ENCODE measurements around the gene CIDEB. TPM values are rescaled to one million over a fixed set of nuclear protein-coding genes. Genes with fewer than 3 reads are reported as not detected.
"Not testable (repeated sequence)": the region's sequence is repeated elsewhere in the genome, so short reads cannot be mapped to it uniquely, and the experiment has no call there.

Gene CIDEB
- total RNA-seq (10 to 100 TPM in 3 of 6 donors, 1 to 10 TPM in 3; 6.3 to 11.3 (median 9.4) TPM), polyA plus RNA-seq (10 to 100 TPM in 1 of 2 donors, 1 to 10 TPM in 1; 9.2 to 15.0 TPM)

- Histone ChIP-seq H3K27ac (peak within 1 kb of the TSS; percentile 28 to 84 (median 64)), H3K27me3 (no peaks in the 10 kb centered on the region), H3K9me3 (no peaks in the 10 kb centered on the region), H3K36me3 (peaks cover 0 to 35% (median 25%) of the 10 kb centered on the region in 3 donors), H3K4me1 (peaks cover 25 to 44% (median 33%) of the 10 kb centered on the region in 3 donors), H3K4me3 (peak within 1 kb of the TSS in 1 of 4 donors; percentile 20)
- DNase-seq, result peak in 5 of 6 donors; percentile 86 to 88 (median 87)
- TF ChIP-seq CTCF (IDR thresholded peaks at IDR 0.05), result peak; percentile 92 to 97 (median 94)
- intact Hi-C loops (cut with DNase I), result no loop called here
- ATAC-seq, result peak; percentile 66 to 78 (median 72)
- WGBS, 2 donors, result 28 to 29% methylated on average over 6 of the region's 6 CpGs
- FAIRE-seq, result no peak
Observed at GRCh38 chr14:24307575-24308341, at the start of gene CIDEB. Gene CIDEB, minus strand, starts transcription at chr14:24307977. Its CDS starts 119 bp downstream, at chr14:24307858.

- ATAC-seq, result no peak
- intact Hi-C loops (cut with DNase I), result no loop called here
- Histone ChIP-seq H3K27me3 (no peaks in the 10 kb centered on the region), H3K9me3 (no peaks in the 10 kb centered on the region), H3K36me3 (no peaks in the 10 kb centered on the region), H3K27ac (no peak overlapping the region), H3K4me1 (no peaks in the 10 kb centered on the region), H3K4me3 (no peak overlapping the region)
- DNase-seq, result no peak
- no peak for FAIRE-seq
- 79 to 80% methylated on average over 4 of the region's 4 CpGs for WGBS, 2 donors
- no peak for TF ChIP-seq CTCF (IDR thresholded peaks at IDR 0.05)
Observed at GRCh38 chr14:24356208-24356607, 48.4 kb upstream of the CIDEB start.

- Histone ChIP-seq H3K27ac (no peak overlapping the region), H3K9me3 (no peaks in the 10 kb centered on the region), H3K4me3 (no peak overlapping the region), H3K4me1 (no peaks in the 10 kb centered on the region), H3K27me3 (no peaks in the 10 kb centered on the region), H3K36me3 (no peaks in the 10 kb centered on the region)
- no peak for TF ChIP-seq CTCF (IDR thresholded peaks at IDR 0.05)
- ATAC-seq (no peak), FAIRE-seq (no peak), DNase-seq (no peak)
- intact Hi-C loops (cut with DNase I), result no loop called here
- WGBS, 2 donors, result 85 to 93% methylated on average over 7 of the region's 7 CpGs
Observed at GRCh38 chr14:24355009-24355408, 47.2 kb upstream of the CIDEB start.

GRCh38 chr14:24354482-24354825 is 46.7 kb upstream of the CIDEB start:
- intact Hi-C loops (cut with DNase I); FAIRE-seq: not testable (repeated sequence)
- 84 to 92% methylated on average over 3 of the region's 3 CpGs for WGBS, 2 donors

GRCh38 chr14:24353559-24354481 is 46.0 kb upstream of the CIDEB start:
- FAIRE-seq (no peak), ATAC-seq (peak in 3 of 4 donors; percentile 38 to 80 (median 72)), DNase-seq (peak in 1 of 6 donors; percentile 31)
- WGBS, 2 donors, result 56 to 82% methylated on average over 4 to 5 of the region's 5 CpGs
- no peak for TF ChIP-seq CTCF (IDR thresholded peaks at IDR 0.05)
- no peaks in the 10 kb centered on the region for H3K4me1 ChIP-seq
- intact Hi-C loops (cut with DNase I), result no loop called here
- H3K36me3 ChIP-seq, result no peaks in the 10 kb centered on the region
- H3K27ac ChIP-seq, result no peak overlapping the region
- H3K9me3 ChIP-seq, result no peaks in the 10 kb centered on the region
- H3K27me3 ChIP-seq, result no peaks in the 10 kb centered on the region
- H3K4me3 ChIP-seq, result no peak overlapping the region

More at GRCh38 chr14:24354482-24354825, 46.7 kb upstream of the CIDEB start:
- H3K4me3 ChIP-seq, H3K36me3 ChIP-seq, H3K27me3 ChIP-seq, ATAC-seq, H3K27ac ChIP-seq, H3K9me3 ChIP-seq, DNase-seq, H3K4me1 ChIP-seq: not testable (repeated sequence)
